Measurements from ENCODE around the gene RAN.
"Not testable (repeated sequence)": the region's sequence is repeated elsewhere in the genome, so short reads cannot be mapped to it uniquely, and the experiment has no call there.

Gene RAN

GRCh38 chr12:130849561-130850417 is 22.1 kb upstream of the RAN start:
- no peak for DNase-seq

GRCh38 chr12:130850418-130851021 is 21.3 kb upstream of the RAN start:
- DNase-seq = no peak

GRCh38 chr12:130856088-130856487 is 15.8 kb upstream of the RAN start:
- no peak for DNase-seq

DNA sequence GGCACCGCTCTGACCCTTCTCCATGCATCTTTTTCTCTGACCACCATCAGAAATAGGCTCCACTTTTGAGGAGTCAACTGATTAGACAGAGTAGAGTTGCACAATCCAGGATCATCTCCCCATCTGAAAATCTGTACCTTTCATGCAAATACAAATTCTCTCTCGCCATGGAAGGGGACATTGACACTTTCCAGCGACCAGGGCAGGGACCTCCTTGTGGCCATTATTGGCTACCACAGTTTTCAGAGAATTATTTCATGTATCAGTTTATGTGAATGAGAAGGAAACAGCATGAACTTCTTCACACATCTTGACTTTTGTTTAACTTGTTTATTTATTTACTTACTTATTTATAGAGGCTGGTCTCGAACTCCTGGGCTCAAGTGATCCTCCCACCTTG is 13.8 kb upstream of the RAN start:
- no peak for DNase-seq

DNA sequence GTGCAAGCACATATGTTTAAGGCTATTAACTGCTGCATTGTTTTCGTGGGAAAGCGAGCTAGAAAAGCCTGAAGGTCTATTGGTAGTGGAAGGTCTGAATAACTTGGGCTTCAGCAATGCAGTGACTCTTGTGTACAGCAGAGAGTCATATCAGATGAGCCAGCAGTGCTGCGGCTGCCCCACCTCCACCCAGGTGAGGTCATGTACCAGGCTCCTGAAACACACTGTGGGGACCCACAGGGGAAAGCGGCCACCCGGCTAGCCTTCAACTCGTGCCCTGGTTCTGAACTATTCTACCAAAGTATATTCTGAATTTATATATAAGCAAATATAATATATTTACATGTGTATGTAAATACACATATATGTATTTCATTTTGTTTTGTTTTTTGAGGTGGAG is 12.7 kb upstream of the RAN start:
- DNase-seq = no peak

- no peak for DNase-seq
Observed at GRCh38 chr12:130860311-130860710, 11.6 kb upstream of the RAN start.

GRCh38 chr12:130862161-130862560 is 9.7 kb upstream of the RAN start:
- DNase-seq = no peak

GRCh38 chr12:130862771-130863170 is 9.1 kb upstream of the RAN start:
- DNase-seq = not testable (repeated sequence)

DNA sequence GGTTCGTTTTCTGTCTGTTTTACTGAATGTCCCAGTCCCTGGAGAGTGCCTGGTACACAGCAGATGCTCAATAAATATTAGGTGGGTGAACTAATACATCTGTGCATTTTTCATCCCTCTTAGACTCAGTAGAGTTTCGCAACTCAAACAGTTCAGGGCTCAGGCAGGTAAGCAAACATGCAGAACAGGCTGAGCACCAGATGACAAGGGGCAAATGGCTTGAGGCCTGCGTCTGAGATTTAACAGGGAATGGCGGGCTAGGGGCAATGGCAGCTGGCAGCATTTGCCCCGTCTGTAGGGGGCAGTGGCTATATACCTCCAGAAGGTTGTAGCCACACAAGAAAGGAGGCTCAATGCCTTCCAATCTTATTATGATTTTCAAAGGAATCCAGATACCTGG is 8.6 kb upstream of the RAN start:
- DNase-seq = no peak

- peak; percentile 30 for DNase-seq
Observed at GRCh38 chr12:130868412-130868811, 3.5 kb upstream of the RAN start.

DNA sequence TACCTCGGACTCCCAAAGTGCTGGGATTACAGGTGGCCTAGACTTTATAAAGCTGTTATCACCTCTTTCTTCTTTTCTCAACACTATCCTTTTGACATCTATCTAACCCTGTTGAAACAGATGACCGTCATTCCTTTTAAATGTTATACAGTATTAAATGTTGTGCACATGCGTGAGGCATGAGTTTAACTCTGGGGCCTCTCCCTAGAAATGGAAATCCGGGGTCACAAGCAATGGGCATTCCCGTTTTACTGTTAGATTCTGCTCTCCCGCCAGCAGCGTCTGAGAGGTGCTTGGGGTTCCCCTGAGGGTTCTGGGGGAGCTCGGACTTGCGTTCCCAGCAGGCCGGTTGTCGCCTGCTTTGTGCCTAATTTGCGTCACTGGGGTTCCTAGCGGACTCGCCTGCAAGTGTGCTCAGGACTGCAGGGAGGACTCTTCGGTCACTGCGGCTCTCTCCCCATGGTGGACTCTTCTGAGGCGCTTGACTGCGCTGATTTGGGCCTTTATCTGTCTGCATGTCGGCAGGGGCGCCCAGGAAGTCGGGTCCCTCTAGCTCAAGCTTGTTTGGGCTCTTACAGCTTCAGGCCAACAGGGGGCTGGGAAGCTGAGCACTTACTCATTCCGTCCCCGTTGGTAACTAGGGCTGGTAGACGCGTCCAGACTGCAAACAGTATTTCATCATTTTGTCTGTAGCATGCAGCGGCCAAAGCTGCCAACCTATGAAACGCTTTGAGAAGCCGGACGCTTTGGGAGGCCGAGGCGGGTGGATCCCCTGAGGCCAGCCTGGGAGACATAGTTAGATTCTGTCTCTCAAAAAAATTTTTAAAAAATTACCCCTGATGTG is 1.2 kb upstream of the RAN start:
- no peak for DNase-seq

DNA sequence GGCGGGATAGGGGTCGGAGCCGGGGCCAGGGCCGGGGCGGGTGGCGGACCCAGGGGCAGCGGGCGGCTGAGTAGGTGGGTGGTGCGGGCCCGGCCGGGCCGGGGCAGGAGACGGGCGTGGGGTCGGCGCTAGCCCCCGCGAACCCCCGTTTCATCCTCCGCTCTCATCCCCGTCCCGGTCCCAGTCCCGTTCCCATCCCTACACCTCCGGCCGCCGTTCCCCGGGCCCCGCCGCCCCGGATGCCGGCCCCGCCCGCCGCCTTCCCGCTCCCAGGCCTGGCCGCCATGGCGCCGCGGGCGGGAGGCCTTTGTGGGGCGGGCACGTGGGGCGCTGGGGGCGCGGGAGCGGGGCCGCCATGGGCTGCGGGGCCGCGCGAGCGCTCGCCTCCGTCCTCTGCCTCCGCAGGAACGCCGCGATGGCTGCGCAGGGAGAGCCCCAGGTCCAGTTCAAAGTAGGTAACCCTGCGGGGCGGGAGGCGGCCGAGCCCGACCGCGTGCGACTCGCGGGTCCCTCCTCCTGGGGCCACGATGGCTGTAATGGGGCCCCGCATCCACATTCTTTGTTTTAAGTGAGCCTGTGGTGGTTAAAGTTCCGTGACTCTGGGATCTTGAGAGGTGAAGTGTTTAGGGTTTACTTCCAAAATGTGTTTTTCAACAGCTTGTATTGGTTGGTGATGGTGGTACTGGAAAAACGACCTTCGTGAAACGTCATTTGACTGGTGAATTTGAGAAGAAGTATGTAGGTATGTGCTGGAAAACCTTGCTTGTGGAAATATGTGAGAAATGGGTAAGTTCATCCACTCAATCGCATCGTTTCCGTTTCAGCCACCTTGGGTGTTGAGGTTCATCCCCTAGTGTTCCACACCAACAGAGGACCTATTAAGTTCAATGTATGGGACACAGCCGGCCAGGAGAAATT is 572 bp downstream of the RAN start:
- DNase-seq = no peak

- DNase-seq = no peak
Observed at GRCh38 chr12:130873106-130873795, 1.4 kb downstream of the RAN start.

DNA sequence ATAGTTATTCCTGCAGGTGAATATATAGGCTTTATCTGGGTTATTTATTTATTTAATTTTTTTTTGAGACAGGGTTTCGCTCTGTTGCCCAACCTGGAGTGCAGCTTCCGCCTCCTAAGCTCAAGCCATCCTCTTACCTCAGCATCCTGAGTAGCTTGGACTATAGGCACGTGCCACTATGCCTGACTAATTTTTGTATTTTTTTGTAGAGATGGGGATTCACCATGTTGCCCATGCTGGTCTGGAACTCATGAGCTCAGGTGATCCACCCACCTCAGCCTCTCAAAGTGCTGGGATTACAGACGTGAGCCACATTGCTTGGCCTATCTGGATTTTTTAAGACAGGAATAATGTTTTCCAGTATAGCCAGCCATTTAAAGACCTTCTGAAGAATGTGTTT is 2.0 kb downstream of the RAN start:
- DNase-seq = no peak

- DNase-seq = no peak
Observed at GRCh38 chr12:130874696-130875095, 2.8 kb downstream of the RAN start.

- DNase-seq = no peak
Observed at GRCh38 chr12:130875193-130875592, 3.3 kb downstream of the RAN start.

GRCh38 chr12:130875708-130876107 is 3.8 kb downstream of the RAN start:
- DNase-seq = not testable (repeated sequence)

- no peak for DNase-seq
Observed at GRCh38 chr12:130876297-130876696, 4.4 kb downstream of the RAN start.

- no peak for DNase-seq
Observed at GRCh38 chr12:130876758-130877157, 4.9 kb downstream of the RAN start.

- DNase-seq = no peak
Observed at GRCh38 chr12:130877333-130877732, 5.5 kb downstream of the RAN start.

DNA sequence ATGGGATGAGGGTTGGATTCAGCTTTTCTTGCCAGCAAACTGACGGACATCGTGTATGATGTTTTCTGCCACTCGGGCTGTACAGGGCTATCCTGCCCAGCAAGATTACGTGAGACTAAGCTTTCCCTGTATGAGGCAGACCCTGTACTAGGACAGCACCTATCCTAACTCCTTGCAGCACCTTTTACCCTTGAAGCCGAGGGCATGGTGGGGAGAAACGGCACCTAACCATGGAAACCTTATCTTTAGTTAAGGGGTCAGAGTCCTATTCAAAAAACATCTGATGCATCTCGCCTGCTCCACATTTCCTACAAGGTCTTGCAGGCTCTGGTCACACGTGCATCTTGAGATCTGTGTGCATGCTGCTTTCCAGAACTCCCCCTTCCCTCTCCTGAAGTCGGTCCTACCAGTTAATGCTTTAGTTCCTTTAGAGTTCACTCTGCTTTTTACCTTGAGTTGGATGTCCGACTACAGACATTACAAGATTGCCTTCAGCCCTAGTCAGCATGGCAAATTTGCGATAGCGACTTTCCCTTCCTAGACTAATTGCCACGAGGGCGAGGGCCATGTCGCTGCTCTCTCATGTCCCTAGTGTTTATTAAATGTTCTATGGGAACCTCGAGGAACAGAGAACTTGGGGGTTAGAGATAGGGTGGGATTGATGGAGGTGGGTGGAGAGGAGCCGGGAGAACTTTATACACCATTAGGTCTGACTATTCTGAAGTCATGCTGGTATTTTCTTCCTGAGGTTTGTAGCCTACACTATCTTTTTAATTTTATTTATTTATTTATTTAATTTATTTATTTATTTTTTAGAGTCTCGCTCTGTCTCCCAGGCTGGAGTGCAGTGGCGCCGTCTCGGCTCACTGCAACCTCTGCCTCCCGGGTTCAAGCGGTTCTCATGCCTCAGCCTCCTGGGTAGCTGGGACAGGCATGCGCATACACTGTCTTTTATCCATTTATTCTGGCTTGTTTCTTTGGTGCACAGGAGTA is 6.6 kb downstream of the RAN start:
- peak; percentile 21 for DNase-seq

All from NCI-H526 treated with DMSO at 0.1 percent for 48 hours (cell line).